ENCODE data around the gene FCER2.
A peak's percentile ranks its signal among the peaks of the same experiment; 100 is the strongest.

FCER2 gene

GRCh38 chr19:7732045-7732444 is 30.1 kb upstream of the FCER2 start, which contains the start of gene CLEC4G:
CLEC4G (minus strand) TSS chr19:7732110; CDS start chr19:7732102, 8 bp downstream.
- no peak for DNase-seq

GRCh38 chr19:7731615-7732014 is 29.7 kb upstream of the FCER2 start:
- DNase-seq, result no peak

GRCh38 chr19:7731218-7731595 is 29.3 kb upstream of the FCER2 start:
- no peak for DNase-seq

- DNase-seq, result no peak
Observed at GRCh38 chr19:7730286-7731217, 28.6 kb upstream of the FCER2 start.

DNA sequence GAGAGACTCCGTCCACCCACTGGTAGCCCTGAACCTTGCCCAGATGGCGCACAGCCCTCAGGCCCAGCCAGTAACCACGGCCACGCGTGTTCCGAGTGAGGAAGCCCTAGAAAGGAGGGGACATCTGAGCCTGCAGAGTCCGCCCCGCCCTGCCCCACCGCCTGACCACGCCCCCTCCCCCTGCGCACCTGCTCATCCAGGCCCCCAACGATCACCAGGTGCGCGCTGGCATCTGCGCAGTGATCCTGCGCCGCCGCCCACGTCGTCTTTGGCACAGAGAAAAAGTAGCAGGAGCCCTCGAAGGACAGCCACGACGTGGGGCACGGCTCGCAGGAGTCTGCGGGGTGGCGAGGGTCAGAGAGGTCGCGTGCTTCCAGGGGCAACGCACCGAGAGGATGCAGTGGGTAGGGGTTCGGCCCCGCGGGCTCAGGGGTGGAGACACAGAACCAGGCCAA is 27.9 kb upstream of the FCER2 start:
- peak; percentile 37 for DNase-seq

DNA sequence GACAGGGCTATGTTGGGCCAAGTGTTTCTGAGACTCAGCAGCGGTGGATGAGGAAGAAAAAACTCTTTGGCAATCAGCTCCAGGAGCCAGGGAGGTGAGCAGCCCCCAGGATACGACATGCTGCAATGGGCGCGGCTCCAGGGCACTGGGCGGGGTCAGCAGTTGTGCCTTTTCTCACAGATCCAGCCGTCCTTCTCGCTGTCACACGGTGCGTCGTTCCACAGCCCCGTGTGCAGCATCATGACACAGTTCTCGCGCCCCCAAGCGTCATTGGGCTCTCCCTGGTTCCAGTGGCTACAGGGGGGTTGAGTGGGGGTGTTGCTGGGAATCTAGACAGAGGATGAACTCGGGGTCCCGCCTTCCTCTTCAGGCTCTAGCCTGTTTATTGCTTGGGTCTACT is 27.3 kb upstream of the FCER2 start:
- DNase-seq, result peak; percentile 26

GRCh38 chr19:7725791-7726190 is 23.9 kb upstream of the FCER2 start:
- DNase-seq, result no peak

DNA sequence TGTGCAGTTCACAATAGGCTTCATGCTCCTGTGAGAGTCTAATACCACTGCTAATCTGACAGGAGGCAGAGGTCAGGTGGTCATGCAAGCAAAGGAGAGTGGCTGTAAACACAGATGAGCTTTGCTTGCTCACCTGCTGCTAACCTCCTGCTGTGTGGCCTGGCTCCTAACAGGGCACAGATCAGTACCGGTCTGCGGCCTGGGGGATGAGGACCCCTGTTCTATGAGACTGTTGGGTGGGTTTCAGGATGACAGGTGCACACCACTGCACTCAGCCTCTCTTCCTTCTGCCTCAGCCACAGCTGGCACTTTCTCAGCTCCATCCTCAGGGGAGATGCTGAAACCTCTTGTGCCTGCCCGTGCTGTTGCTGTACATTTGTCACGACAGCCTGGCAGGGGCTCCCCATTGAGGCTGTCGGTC is 20.3 kb upstream of the FCER2 start:
- DNase-seq, result no peak

DNA sequence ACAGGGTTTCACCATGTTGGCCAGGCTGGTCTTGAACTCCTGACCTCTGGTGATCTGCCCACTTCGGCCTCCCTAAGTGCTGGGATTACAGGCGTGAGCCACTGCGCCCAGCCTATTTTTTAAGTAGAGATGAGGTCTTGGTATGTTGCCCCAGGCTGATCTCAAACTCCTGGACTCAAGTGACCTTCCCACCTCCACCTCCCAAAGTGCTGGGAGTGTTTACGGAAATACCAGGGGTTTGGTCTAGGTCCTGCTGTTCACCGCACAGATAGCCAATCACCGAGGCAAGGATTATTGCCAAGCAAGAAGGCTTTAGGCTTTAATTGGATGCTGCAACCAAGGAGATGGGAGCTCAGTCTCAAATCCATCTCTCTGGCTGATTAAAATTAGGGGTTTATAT is 18.4 kb upstream of the FCER2 start:
- DNase-seq, result no peak

DNA sequence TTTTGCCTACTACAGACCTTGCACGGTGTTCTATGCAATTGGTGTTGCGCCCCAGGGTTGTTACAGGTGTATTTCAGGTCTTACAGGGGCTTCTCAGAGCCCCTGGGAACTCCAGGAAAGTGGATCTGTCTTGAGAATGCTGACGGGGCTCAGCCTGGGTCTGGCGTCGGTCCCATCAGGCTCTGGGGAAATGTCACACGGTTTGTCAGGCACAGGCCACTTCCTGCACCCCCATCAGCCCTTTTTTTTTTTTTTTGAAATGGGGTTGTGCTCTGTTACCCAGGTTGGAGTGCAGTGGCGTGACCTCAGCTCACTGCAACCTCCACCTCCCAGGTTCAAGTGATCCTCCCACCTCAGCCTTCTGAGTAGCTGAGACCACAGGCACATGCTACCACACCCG is 16.7 kb upstream of the FCER2 start:
- peak; percentile 38 for DNase-seq

DNA sequence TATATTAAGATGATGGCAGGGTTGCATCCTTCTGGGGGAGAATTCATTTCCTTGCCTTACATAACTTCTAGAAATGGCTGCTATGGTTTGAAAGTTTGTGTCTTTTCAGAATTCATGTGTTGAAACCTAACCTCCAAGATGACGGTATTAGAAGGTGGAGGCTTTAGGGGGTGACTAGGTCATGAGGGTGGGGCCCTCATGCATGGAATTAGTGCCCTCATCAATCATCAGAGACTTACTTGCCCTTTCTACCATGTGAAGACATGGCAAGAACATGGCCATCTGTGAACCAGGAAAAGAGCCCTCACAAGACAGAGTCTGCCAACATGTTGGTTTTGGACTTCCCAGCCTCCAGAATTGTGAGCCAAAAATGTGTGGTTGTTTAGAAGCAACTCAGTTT is 14.8 kb upstream of the FCER2 start:
- no peak for DNase-seq

DNA sequence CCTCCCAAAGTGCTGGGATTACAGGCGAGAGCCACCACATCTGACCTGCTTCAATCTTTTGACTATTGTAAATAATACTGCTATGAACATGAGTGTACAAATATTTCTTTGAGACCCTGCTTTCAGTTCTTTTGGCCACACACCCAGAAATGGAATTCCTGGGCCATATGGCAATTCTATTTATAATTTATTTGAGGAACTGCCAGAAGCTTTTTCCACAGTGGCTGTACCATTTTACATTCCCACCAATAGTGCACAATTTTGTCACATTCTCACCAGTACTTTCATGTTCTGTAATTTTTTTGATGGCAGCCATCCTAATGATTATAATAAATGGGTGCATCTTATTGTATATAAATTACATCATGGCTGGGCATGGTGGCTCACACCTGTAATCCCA is 13.7 kb upstream of the FCER2 start:
- no peak for DNase-seq

DNA sequence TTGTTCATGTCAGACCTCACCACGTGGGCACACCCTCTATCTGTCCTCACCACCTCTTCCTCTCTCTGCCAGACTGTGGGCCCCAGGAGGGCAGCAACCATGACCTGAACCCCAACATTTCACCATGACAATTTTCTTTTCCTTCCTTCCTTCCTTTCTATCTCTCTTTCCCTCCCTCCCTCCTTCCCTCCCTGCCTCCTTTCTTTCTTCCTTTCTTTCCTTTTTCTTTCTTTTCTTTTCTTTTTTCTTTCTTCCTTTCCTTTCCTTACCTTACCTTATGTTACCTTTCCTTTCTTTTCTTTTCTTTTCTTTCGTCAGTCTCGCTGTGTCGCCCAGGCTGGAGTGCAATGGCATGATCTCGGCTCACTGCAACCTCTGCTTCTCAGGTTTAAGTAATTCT is 8.7 kb upstream of the FCER2 start:
- DNase-seq, result no peak

DNA sequence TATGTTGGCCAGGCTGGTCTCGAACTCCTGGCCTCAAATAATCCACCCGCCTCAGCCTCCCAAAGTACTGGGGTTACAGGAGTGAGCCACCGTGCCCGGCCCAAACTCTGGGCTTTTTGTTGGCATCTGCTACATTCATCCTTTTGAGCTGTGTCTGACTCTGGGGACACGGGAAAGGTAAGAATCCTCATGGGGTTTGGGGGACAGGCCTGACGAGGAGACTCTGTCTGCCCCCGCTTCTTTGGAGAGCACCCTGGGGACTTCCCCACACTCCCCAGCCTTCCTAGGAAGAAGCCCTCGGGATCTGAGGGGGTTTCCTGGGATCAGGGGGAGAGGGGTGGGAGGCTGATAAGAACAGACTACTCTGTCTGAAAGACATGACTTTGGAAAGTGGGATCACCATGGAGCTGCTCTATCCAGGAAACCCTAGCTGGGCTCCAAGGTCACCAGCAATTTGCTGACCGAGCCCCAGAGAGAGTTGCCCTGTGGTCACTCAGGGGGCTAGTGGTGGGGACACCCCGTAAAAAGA is 8.1 kb upstream of the FCER2 start:
- no peak for DNase-seq

DNA sequence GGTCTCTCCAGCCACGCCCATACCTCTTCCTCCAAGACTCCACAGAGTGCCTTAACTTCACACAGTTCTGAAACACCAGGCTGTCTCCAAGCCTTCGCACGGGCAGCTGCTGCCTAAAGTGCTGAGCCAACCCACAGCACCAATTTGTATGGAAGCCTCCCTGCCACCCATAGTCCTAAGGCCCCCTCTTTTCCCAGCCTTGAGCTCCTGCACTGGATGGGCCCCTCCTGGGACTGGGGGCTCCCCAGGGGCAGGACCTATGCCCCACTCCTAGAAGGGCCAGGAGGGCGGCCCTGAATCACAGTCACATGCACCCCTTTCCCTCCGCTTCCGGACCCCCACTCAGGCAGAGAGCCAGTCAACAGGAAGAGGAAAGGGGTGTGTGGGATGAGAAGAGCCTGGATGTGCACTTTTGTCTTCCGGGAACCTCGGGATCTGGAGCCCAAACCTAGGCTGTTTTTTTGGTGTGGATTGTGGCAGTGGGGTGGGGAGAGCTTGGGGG is 5.1 kb upstream of the FCER2 start:
- DNase-seq, result no peak

- DNase-seq, result no peak
Observed at GRCh38 chr19:7706188-7706954, 4.4 kb upstream of the FCER2 start.

DNA sequence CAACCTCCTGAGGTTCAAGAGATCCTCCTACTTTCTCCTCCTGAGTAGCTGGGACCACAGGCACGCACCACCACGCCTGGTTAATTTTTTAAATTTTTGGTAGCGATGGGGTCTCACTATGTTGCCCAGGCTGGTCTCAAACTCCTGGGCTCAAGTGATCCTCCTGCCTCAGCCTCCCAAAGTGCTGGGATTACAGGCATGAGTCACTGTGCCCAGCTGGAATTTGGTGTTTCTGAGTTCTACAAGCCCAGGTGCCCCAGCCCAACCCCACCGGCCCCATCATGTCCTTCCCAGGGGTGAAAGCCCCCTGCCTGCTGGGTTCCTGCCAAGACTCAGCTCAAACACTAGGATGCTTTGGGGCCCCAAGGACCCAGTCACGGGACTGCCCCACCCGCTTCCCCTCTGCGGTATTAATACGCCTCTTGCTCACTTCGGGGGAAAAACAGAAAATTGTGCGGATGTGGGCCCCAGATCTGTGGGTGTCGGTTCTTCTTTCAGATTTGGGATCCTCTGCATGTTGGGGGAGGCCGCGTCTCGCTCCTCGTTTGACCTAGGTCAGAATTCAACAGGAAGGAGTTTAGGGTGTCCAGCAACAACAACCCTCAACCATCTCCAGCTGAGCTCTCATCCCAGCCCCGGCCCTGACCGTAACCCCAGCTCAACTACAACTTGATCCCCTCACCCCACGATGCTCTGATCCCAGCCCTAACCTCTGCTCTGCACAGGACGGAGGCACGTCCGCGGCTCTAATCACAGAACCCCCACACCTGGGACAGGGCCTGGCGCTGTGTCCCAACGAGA is 3.7 kb upstream of the FCER2 start:
- DNase-seq, result peak; percentile 81

GRCh38 chr19:7704280-7705060 is 2.5 kb upstream of the FCER2 start:
- DNase-seq, result no peak

- no peak for DNase-seq
Observed at GRCh38 chr19:7703332-7703731, 1.4 kb upstream of the FCER2 start.

GRCh38 chr19:7701049-7701653 is 780 bp downstream of the FCER2 start:
- no peak for DNase-seq

All from CD4-positive, alpha-beta T cell treated with Interleukin-6 for 4 hours (primary cell).